OCI-LY7 (cell line): ENCODE results near the gene MBIP. TPM values are rescaled to one million over a fixed set of nuclear protein-coding genes. Genes with fewer than 3 reads are reported as not detected.

Source experiments
- BruUV-seq: library from RNA; stranded (reverse); fragments of 400-500 nt; replicated peaks from 2 replicates; lab custom pipeline; 2021; lab: Mats Ljungman, UMichigan
- CTCF ChIA-PET: fragments of 300-600 bp; sonication (Branson Sonifier 250); formaldehyde crosslinking; loops from one replicate; lab custom pipeline; 2022; ENCODE audit warnings: antibody characterized with exemption; ENCODE audit not compliant: unreplicated experiment; lab: Charles Lee
- POLR2A ChIA-PET: fragments of 300-600 bp; sonication (Branson Sonifier 250); formaldehyde crosslinking; loops from one replicate; lab custom pipeline; 2022; ENCODE audit warnings: antibody characterized with exemption; lab: Charles Lee
- DNase-seq: peaks from one replicate; pipeline ENCODE4 v3.0.0-alpha.2; 2015; ENCODE audit warnings: low spot score
- H2AFZ ChIP-seq: fragments of 200-600 bp; sonication (generic), shearing (Covaris generic); 2 replicates; pipeline ENCODE4 v1.6.1; 2014; ENCODE audit warnings: mild to moderate bottlenecking, antibody characterized with exemption, low read length, moderate library complexity
- H3K27ac ChIP-seq: fragments of 200-600 bp; sonication (generic); 2 replicates; pipeline ENCODE4 v1.5.1; 2014; ENCODE audit warnings: mixed run types, low read depth, mild to moderate bottlenecking, moderate library complexity, low read length, inconsistent platforms; ENCODE audit not compliant: poor library complexity, severe bottlenecking
- H3K36me3 ChIP-seq: fragments of 200-600 bp; sonication (generic); 2 replicates; pipeline ENCODE4 v1.6.1; 2014; ENCODE audit warnings: mild to moderate bottlenecking, antibody characterized with exemption, low read length, moderate library complexity, mixed read lengths; ENCODE audit not compliant: insufficient read depth
- H3K4me1 ChIP-seq: fragments of 200-600 bp; sonication (generic); 2 replicates; pipeline ENCODE4 v1.5.1; 2014; ENCODE audit warnings: mild to moderate bottlenecking, low read length; ENCODE audit not compliant: insufficient read depth, poor library complexity, severe bottlenecking
- H3K4me2 ChIP-seq: fragments of 200-600 bp; sonication (generic); 2 replicates; pipeline ENCODE4 v1.6.1; 2014; ENCODE audit warnings: mild to moderate bottlenecking, low read length
- H3K4me3 ChIP-seq: fragments of 200-600 bp; sonication (generic); 2 replicates; pipeline ENCODE4 v1.5.1; 2014; ENCODE audit warnings: mild to moderate bottlenecking, low read depth, low read length; ENCODE audit not compliant: poor library complexity, severe bottlenecking
- H3K79me2 ChIP-seq: fragments of 200-600 bp; sonication (generic); 2 replicates; pipeline ENCODE4 v1.6.1; 2016; ENCODE audit warnings: low read depth, mild to moderate bottlenecking, low read length, moderate library complexity, mixed read lengths; ENCODE audit not compliant: insufficient read depth
- H3K9me2 ChIP-seq: fragments of 200-600 bp; sonication (generic); 2 replicates; pipeline ENCODE4 v1.6.1; 2016; ENCODE audit warnings: mild to moderate bottlenecking, low read length, mixed read lengths; ENCODE audit not compliant: insufficient read depth
- H3K9me3 ChIP-seq: fragments of 200-600 bp; sonication (generic); 2 replicates; pipeline ENCODE4 v1.6.1; 2014; ENCODE audit warnings: mild to moderate bottlenecking, mixed run types, low read length, mixed read lengths
- H4K20me1 ChIP-seq: fragments of 200-600 bp; sonication (generic); 2 replicates; pipeline ENCODE4 v1.6.1; 2014; ENCODE audit warnings: mild to moderate bottlenecking, antibody characterized with exemption, low read length, moderate library complexity, mixed read lengths; ENCODE audit not compliant: insufficient read depth
- CTCF ChIP-seq: fragments of 200-600 bp; sonication (generic); conservative IDR thresholded peaks from 2 replicates; pipeline ENCODE4 v1.5.1; 2014; ENCODE audit warnings: mild to moderate bottlenecking, antibody characterized with exemption, low read length, moderate library complexity, mixed read lengths
- EZH2phosphoT487 ChIP-seq: fragments of 200-600 bp; sonication (generic); IDR thresholded peaks from 2 replicates; pipeline ENCODE4 v1.6.1; 2018; ENCODE audit warnings: low read depth, borderline replicate concordance, mild to moderate bottlenecking, mixed run types, antibody characterized with exemption, low read length, moderate library complexity, mixed read lengths
- intact Hi-C: fragments of 100-400 bp; cut with micrococcal nuclease; formaldehyde crosslinking; loops from one replicate; pipeline ENCODE4 v1.10.0; 2022; ENCODE audit not compliant: unreplicated experiment
- total RNA-seq, 2 experiments: library from RNA; depleted of rRNA in 1 of 2; stranded (reverse); fragments of >200 nt in 1 of 2; shearing (Covaris generic) in 1 of 2; gene quantifications; 2 replicates each; pipeline ENCODE4 v1.2.3, GENCODE V29; 2014 to 2022

Gene MBIP
- total RNA-seq, 2 experiments from 2014 or later, result 8.8 to 28.1 TPM

DNA sequence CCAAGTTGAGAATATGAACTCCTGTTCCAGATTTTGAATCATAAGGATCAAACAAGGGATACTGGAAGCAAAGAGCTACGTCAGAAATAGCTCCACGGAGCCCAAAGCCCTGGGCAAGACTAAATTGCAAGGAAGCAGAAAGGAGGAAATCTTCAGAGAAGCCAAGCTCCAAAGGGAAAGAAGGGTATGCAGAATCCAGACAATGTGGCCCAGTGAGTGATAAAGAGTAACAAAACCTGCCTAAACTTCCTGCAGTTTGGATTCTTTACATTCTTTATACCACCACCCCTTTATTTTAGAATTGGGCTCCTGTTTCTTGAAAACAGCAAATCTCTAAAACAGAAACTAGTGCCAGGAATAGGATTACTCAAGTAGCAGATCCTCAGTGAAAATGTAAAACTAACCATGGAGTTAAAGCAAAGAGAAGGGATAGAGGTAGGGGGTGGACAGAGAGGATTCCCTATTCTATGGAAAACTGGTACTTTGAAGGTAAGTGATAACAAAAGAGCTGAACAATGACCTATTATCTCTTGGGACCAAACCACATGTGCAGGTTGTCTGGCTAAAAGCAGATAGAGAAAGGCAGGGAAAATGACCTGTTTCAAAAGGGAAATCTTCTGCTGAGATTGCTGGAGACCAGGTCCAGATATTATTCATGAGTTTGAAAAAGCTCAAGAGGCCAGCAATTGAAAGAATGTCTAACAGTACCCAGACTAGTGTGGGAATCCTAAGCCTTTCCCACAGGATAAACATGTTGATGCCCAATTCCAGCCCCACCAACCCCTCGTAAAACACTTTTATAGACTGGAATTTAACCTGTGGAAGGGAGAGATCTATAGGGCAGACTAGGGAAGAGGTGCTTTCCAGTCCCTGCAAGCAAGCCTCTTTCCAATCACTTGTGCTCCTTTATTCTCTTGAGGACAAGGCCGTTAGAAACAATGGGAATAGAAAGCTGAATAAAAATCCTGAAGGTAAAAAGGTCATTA is 24.5 kb downstream of the MBIP start:
- no peak for DNase-seq
- no peak overlapping the region for H2AFZ ChIP-seq
- intact Hi-C loops, result no loop called here
- H3K4me2 ChIP-seq, result no peak overlapping the region
- no peaks in the 10 kb centered on the region for H3K4me1 ChIP-seq
- no peaks in the 10 kb centered on the region for H3K9me2 ChIP-seq
- TF ChIP-seq CTCF, result no peak
- TF ChIP-seq EZH2phosphoT487, result no peak
- H3K9me3 ChIP-seq, result no peaks in the 10 kb centered on the region
- POLR2A ChIA-PET, result interaction anchor here (0.6 to 0.7 kb wide), 4 partner anchors 21 to 599 kb away, joined by 3 to 4 read pairs (median 3); no protein-coding TSS in a partner anchor
- no peaks in the 10 kb centered on the region for H4K20me1 ChIP-seq
- no TSS peak for BruUV-seq
- peaks cover 44% of the 10 kb centered on the region for H3K36me3 ChIP-seq
- no peak overlapping the region for H3K27ac ChIP-seq
- H3K79me2 ChIP-seq, result no peaks in the 10 kb centered on the region
- CTCF ChIA-PET, result no interaction called here
- no peak overlapping the region for H3K4me3 ChIP-seq

GRCh38 chr14:36294543-36294942 is 25.9 kb downstream of the MBIP start:
- Histone ChIP-seq H3K36me3 (peaks cover 36% of the 10 kb centered on the region), H3K4me1 (no peaks in the 10 kb centered on the region), H4K20me1 (no peaks in the 10 kb centered on the region), H3K9me2 (no peaks in the 10 kb centered on the region), H3K27ac (no peak overlapping the region), H3K4me3 (no peak overlapping the region), H3K4me2 (no peak overlapping the region), H2AFZ (no peak overlapping the region), H3K79me2 (no peaks in the 10 kb centered on the region), H3K9me3 (no peaks in the 10 kb centered on the region)
- BruUV-seq, result no TSS peak
- ChIA-PET CTCF (no interaction called here), POLR2A (interaction anchor here (0.6 to 0.7 kb wide), 5 partner anchors 11 to 987 kb away, joined by 3 to 5 read pairs (median 3); no protein-coding TSS in a partner anchor)
- TF ChIP-seq CTCF (no peak), EZH2phosphoT487 (no peak)
- intact Hi-C loops, result no loop called here
- DNase-seq, result no peak

GRCh38 chr14:36293824-36294223 is 26.6 kb downstream of the MBIP start:
- CTCF ChIA-PET, result no interaction called here
- no TSS peak for BruUV-seq
- no peak overlapping the region for H3K4me2 ChIP-seq

More at GRCh38 chr14:36293824-36294223, 26.6 kb downstream of the MBIP start:
- Histone ChIP-seq H3K9me3 (no peaks in the 10 kb centered on the region), H2AFZ (no peak overlapping the region), H3K4me3 (no peak overlapping the region), H3K36me3 (peaks cover 29% of the 10 kb centered on the region), H3K27ac (no peak overlapping the region), H3K4me1 (no peaks in the 10 kb centered on the region), H3K79me2 (no peaks in the 10 kb centered on the region), H4K20me1 (no peaks in the 10 kb centered on the region), H3K9me2 (0 out of 2 replicates have a peak, but pooled peaks cover 5% of the 10 kb centered on the region)
- POLR2A ChIA-PET, result interaction anchor here (0.6 to 0.7 kb wide), 4 partner anchors 10 to 986 kb away, joined by 3 to 5 read pairs (median 3); no protein-coding TSS in a partner anchor
- DNase-seq, result no peak
- intact Hi-C loops, result no loop called here
- TF ChIP-seq EZH2phosphoT487 (no peak), CTCF (no peak)
